Retinal pigment epithelial cell (primary cell): Measurements from ENCODE around the gene SIX4.
"Not testable (repeated sequence)": the region's sequence is repeated elsewhere in the genome, so short reads cannot be mapped to it uniquely, and the experiment has no call there.

ENCODE experiments used
- DNase-seq: peaks from one replicate; pipeline ENCODE4 v3.0.0-alpha.2; 2010; ENCODE audit warnings: low read depth
- H3K4me3 ChIP-seq: 2 replicates; pipeline ENCODE4 v1.5.1; 2011; ENCODE audit warnings: mild to moderate bottlenecking, low read length, control low read depth, moderate library complexity
- CTCF ChIP-seq: conservative IDR thresholded peaks from 2 replicates; pipeline ENCODE4 v1.5.1; 2011; ENCODE audit warnings: low read depth, low read length, control low read depth, inconsistent platforms

SIX4 gene

GRCh38 chr14:60734465-60735242 is 10.5 kb upstream of the SIX4 start, which contains the start of gene MNAT1:
TSS of gene MNAT1 (plus strand) at chr14:60734761. CDS start at chr14:60734863, 102 bp downstream.
- no peak for DNase-seq
- peak within 1 kb of the TSS; percentile 99 for H3K4me3 ChIP-seq

DNA sequence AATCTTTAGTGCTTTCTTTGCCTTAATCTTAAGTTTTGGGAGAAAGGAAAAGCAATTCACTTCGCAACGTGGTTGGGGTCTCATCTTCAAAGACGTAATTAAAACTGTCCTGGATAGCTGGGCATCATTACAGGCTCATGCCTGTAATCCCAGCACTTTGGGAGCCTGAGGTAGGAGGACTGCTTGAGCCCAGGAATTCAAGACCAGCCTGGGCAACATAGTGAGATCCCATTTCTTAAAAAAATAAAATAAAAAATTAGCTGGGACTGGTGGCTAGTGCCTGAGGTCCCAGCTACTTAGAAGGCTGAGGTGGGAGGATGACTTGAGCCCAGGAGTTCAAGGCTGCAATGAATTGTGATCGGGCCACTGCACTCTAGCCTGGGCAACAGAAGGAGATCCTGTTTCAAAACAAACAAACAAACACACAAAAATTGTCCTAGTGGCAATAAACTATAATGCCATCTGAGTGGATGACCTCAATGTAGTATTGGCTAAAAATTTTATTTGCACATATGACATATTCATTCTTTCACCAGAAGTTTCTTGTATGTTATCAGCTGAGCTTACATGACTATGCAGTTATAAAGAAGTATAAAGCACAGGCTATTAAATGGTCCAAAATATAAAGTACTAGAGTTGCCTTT is 8.8 kb upstream of the SIX4 start:
- no peak for DNase-seq
- TF ChIP-seq CTCF: no peak
- H3K4me3 ChIP-seq: no peak overlapping the region

More at GRCh38 chr14:60734465-60735242, 10.5 kb upstream of the SIX4 start, which contains the start of gene MNAT1:
- TF ChIP-seq CTCF: no peak

- DNase-seq, H3K4me3 ChIP-seq: not testable (repeated sequence)
Measured at GRCh38 chr14:60731291-60731690, 7.1 kb upstream of the SIX4 start.

- H3K4me3 ChIP-seq: peak overlapping the region; percentile 88
- no peak for DNase-seq
- no peak for TF ChIP-seq CTCF
Measured at GRCh38 chr14:60723116-60723906, 840 bp downstream of the SIX4 start.

- TF ChIP-seq CTCF: no peak
- no peak for DNase-seq
- H3K4me3 ChIP-seq: peak overlapping the region; percentile 88
Measured at GRCh38 chr14:60722357-60723115, 1.6 kb downstream of the SIX4 start.

- DNase-seq: no peak
- no peak for TF ChIP-seq CTCF
- H3K4me3 ChIP-seq: peak overlapping the region; percentile 88
Measured at GRCh38 chr14:60722107-60722356, 2.1 kb downstream of the SIX4 start.

- no peak for DNase-seq
- peak overlapping the region; percentile 88 for H3K4me3 ChIP-seq
- peak; percentile 54 for TF ChIP-seq CTCF
Measured at GRCh38 chr14:60721326-60722106, 2.6 kb downstream of the SIX4 start.
